ENCODE measurements around the gene P2RX4. TPM values are rescaled to one million over a fixed set of nuclear protein-coding genes. Genes with fewer than 3 reads are reported as not detected.
"Not testable (repeated sequence)": the region's sequence is repeated elsewhere in the genome, so short reads cannot be mapped to it uniquely, and the experiment has no call there.

P2RX4 gene
- total and polyA plus RNA-seq, 2 of the 13 experiments (the other 11 are each of a cell fraction or from before 2014, with no cell fraction given), result 13.8 to 30.8 TPM

- peaks cover 0 to 7% of the 10 kb centered on the region in 2 experiments; a peak in 2 of 5 replicates for H3K27me3 ChIP-seq (ENCODE audit: control insufficient read depth in 1 of 2, insufficient read depth in 2 of 2, low read length in 2 of 2)
- CTCF ChIA-PET (ENCODE audit: low intra/inter-chr PET ratio, low total read pairs), result no interaction called here
These were observed 47.5 kb upstream of the P2RX4 start for GRCh38 chr12:121162384-121162783.

GRCh38 chr12:121162985-121163384 lies 46.9 kb upstream of the P2RX4 start:
- intact Hi-C loops (cut with micrococcal nuclease; ENCODE audit: unreplicated experiment) (no loop called here), in situ Hi-C loops (cut with HindIII; ENCODE audit: extremely low pct_ligation_motif_present, low pct_unique_long_range_greater_than_20kb) (no loop called here)
- Histone ChIP-seq H3K79me2 (ENCODE audit: insufficient read depth, low read length) (no peaks in the 10 kb centered on the region), H3K9me3 (ENCODE audit: low read length) (no peaks in the 10 kb centered on the region), H2AFZ (ENCODE audit: low read length) (no peak overlapping the region), H3K4me2 (ENCODE audit: low read depth, low read length) (no peak overlapping the region), H3K4me3 (replicated peaks in 1 of 3; ENCODE audit: insufficient read depth in 1 of 3, low read depth in 2 of 3, low read length in 3 of 3) (no peak overlapping the region), H3K36me3 (replicated peaks in 1 of 2; ENCODE audit: control insufficient read depth in 1 of 2, insufficient read depth in 2 of 2, low read length in 2 of 2) (no peaks in the 10 kb centered on the region), H3K9ac (ENCODE audit: insufficient read depth, low read depth, low read length) (no peak overlapping the region), H3K27me3 (ENCODE audit: control insufficient read depth in 1 of 2, insufficient read depth in 2 of 2, low read length in 2 of 2) (peaks cover 0 to 2% of the 10 kb centered on the region in 2 experiments; a peak in 2 of 5 replicates), H3K4me1 (ENCODE audit: insufficient read depth, low read length) (no peaks in the 10 kb centered on the region), H4K20me1 (ENCODE audit: insufficient read depth, low read length) (no peaks in the 10 kb centered on the region), H3K27ac (ENCODE audit: extremely low read length, insufficient read depth, low read length) (no peak overlapping the region)
- FAIRE-seq, result no peak
- ChIA-PET CTCF (ENCODE audit: low intra/inter-chr PET ratio, low total read pairs) (no interaction called here), POLR2A (no interaction called here)
- no peak for ATAC-seq
- TF ChIP-seq ZNF768 (CRISPR knock-in tag; IDR thresholded peaks at IDR 0.05), result peak; percentile 66; the same call in 1 of the 2 replicates
- TF ChIP-seq ZNF264 (CRISPR knock-in tag; IDR thresholded peaks at IDR 0.05), result no peak
- TF ChIP-seq E2F5 (CRISPR knock-in tag; conservative IDR thresholded peaks at IDR 0.05), result no peak
- no peak for TF ChIP-seq ZNF235 (CRISPR knock-in tag; IDR thresholded peaks at IDR 0.05; ENCODE audit: borderline replicate concordance)
- TF ChIP-seq PREB (CRISPR knock-in tag; IDR thresholded peaks at IDR 0.05), result no peak
- peak; percentile 82 for TF ChIP-seq HNRNPK (IDR thresholded peaks at IDR 0.05; ENCODE audit: low read depth, low read length, poor library complexity, severe bottlenecking)
- DNase-seq (ENCODE audit: low spot score), result no peak
- WGBS (ENCODE audit: low lambda C conversion rate), result 63% methylated on average over 2 of the region's 2 CpGs
- no TSS peak for BruUV-seq (replicated peaks)

More at GRCh38 chr12:121162384-121162783, 47.5 kb upstream of the P2RX4 start:
- ATAC-seq (no peak), DNase-seq (ENCODE audit: low spot score) (no peak), FAIRE-seq (no peak)
- H3K79me2 ChIP-seq (ENCODE audit: insufficient read depth, low read length), result no peaks in the 10 kb centered on the region
- TF ChIP-seq HNF4A (CRISPR knock-in tag; IDR thresholded peaks at IDR 0.05), result no peak
- TF ChIP-seq ZNF724P (CRISPR knock-in tag; IDR thresholded peaks at IDR 0.05; ENCODE audit: borderline replicate concordance), result no peak
- no peak for TF ChIP-seq TCF12 (IDR thresholded peaks at IDR 0.05)
- no peak for TF ChIP-seq TCF12 (CRISPR knock-in tag; IDR thresholded peaks at IDR 0.05)
- TF ChIP-seq ZC3H4 (CRISPR knock-in tag; IDR thresholded peaks at IDR 0.05; ENCODE audit: borderline replicate concordance), result no peak
- H3K36me3 ChIP-seq (replicated peaks in 1 of 2; ENCODE audit: control insufficient read depth in 1 of 2, insufficient read depth in 2 of 2, low read length in 2 of 2), result no peaks in the 10 kb centered on the region
- H3K4me3 ChIP-seq (replicated peaks in 1 of 3; ENCODE audit: insufficient read depth in 1 of 3, low read depth in 2 of 3, low read length in 3 of 3), result no peak overlapping the region
- no peaks in the 10 kb centered on the region for H3K4me1 ChIP-seq (ENCODE audit: insufficient read depth, low read length)
- no peak overlapping the region for H2AFZ ChIP-seq (ENCODE audit: low read length)
- H3K9me3 ChIP-seq (ENCODE audit: low read length), result no peaks in the 10 kb centered on the region
- in situ Hi-C loops (cut with HindIII; ENCODE audit: extremely low pct_ligation_motif_present, low pct_unique_long_range_greater_than_20kb) (no loop called here), intact Hi-C loops (cut with micrococcal nuclease; ENCODE audit: unreplicated experiment) (no loop called here)
- H3K27ac ChIP-seq (ENCODE audit: extremely low read length, insufficient read depth, low read length), result no peak overlapping the region
- POLR2A ChIA-PET, result no interaction called here
- H3K9ac ChIP-seq (ENCODE audit: insufficient read depth, low read depth, low read length), result no peak overlapping the region
- BruUV-seq (replicated peaks), result no TSS peak
- H4K20me1 ChIP-seq (ENCODE audit: insufficient read depth, low read length), result no peaks in the 10 kb centered on the region
- WGBS (ENCODE audit: low lambda C conversion rate), result 39% methylated on average over 6 of the region's 10 CpGs
- H3K4me2 ChIP-seq (ENCODE audit: low read depth, low read length), result no peak overlapping the region

- H3K4me1 ChIP-seq (ENCODE audit: insufficient read depth, low read length); BruUV-seq (replicated peaks); POLR2A ChIA-PET; H3K9ac ChIP-seq (ENCODE audit: insufficient read depth, low read depth, low read length); H2AFZ ChIP-seq (ENCODE audit: low read length); DNase-seq (ENCODE audit: low spot score); intact Hi-C loops (cut with micrococcal nuclease; ENCODE audit: unreplicated experiment); in situ Hi-C loops (cut with HindIII; ENCODE audit: extremely low pct_ligation_motif_present, low pct_unique_long_range_greater_than_20kb); CTCF ChIA-PET (ENCODE audit: low intra/inter-chr PET ratio, low total read pairs); H3K27me3 ChIP-seq (ENCODE audit: control insufficient read depth in 1 of 2, insufficient read depth in 2 of 2, low read length in 2 of 2); H3K9me3 ChIP-seq (ENCODE audit: low read length); H3K4me3 ChIP-seq (replicated peaks in 1 of 3; ENCODE audit: insufficient read depth in 1 of 3, low read depth in 2 of 3, low read length in 3 of 3); H3K36me3 ChIP-seq (replicated peaks in 1 of 2; ENCODE audit: control insufficient read depth in 1 of 2, insufficient read depth in 2 of 2, low read length in 2 of 2); H3K27ac ChIP-seq (ENCODE audit: extremely low read length, insufficient read depth, low read length); FAIRE-seq; ATAC-seq; H4K20me1 ChIP-seq (ENCODE audit: insufficient read depth, low read length); H3K79me2 ChIP-seq (ENCODE audit: insufficient read depth, low read length); H3K4me2 ChIP-seq (ENCODE audit: low read depth, low read length): not testable (repeated sequence)
- WGBS (ENCODE audit: low lambda C conversion rate), result 79% methylated on average over 6 of the region's 6 CpGs
These were observed 45.1 kb upstream of the P2RX4 start for GRCh38 chr12:121164839-121165238.
